ENCODE results near the gene SRPRB. TPM values are rescaled to one million over a fixed set of nuclear protein-coding genes. Genes with fewer than 3 reads are reported as not detected.

SRPRB gene
- total and polyA plus RNA-seq, 2 donors (not counting 3 experiments of a cell fraction or from before 2014, with no cell fraction given): 22.7 to 69.2 TPM

DNA sequence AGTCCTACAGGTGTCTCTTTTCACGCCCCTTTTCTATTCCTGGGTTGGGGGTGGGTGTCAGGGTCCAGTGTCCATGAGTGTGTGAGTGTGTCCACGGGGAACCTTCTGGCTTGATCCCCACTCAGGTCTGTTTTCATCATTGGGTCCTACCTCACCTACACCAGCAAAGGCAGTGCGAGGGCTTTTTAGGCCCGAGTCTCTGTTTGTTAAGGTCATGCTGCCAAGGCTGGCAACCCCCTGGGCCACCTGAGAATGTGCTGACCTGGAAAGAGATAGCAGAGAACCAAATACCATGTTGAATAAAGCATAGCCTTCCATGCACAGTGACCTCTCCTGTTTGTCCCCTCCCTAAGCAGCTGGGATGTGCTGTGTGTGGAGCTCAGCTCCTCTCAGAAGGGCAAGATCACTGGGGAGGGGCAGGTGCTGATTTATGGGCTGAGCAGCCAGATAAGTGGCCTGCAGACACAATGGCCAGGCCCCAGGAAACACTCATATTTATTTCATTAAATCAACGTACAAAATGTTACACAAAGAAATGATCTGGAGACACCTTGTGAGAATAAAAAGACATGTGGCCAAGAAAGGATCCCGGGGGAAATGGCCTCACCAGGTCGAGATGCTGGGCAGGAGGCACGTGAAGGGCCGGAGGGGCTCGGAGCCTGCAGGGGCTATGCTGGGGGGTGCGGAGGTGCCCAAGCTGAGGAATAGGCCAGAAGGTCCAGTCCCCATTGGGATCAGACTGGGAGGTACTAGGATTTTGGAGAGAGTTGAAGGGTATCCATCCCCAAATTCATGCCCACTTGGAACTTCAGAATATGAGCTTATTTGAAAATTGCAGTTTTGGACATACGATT is 54.0 kb downstream of the SRPRB start:
- H3K27me3 ChIP-seq (ENCODE audit: control insufficient read depth in 2 of 2, insufficient read depth in 2 of 2, low read length in 2 of 2): no peaks in the 10 kb centered on the region
- H2AFZ ChIP-seq (ENCODE audit: low read depth, low read length): no peak overlapping the region
- BruUV-seq (replicated peaks): no TSS peak
- no peak for DNase-seq (ENCODE audit: low read depth, low spot score)
- ChIA-PET CTCF (no interaction called here), POLR2A (no interaction called here)
- H3K4me1 ChIP-seq (ENCODE audit: control insufficient read depth, extremely low read depth, insufficient read depth, low read length): no peaks in the 10 kb centered on the region
- no peak for TF ChIP-seq POLR2AphosphoS5 (IDR thresholded peaks at IDR 0.05; ENCODE audit: insufficient read depth, low read depth, low read length)
- TF ChIP-seq MYC (IDR thresholded peaks at IDR 0.05; ENCODE audit: low read depth, low read length): no peak
- TF ChIP-seq, protein P1, sequence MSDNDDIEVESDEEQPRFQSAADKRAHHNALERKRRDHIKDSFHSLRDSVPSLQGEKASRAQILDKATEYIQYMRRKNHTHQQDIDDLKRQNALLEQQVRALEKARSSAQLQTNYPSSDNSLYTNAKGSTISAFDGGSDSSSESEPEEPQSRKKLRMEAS (IDR thresholded peaks at IDR 0.05; ENCODE audit: insufficient read depth, insufficient read length): no peak
- TF ChIP-seq EZH2 (IDR thresholded peaks at IDR 0.05; ENCODE audit: borderline replicate concordance, low read depth, low read length, severe bottlenecking): no peak
- no peak for TF ChIP-seq FOS (IDR thresholded peaks at IDR 0.05; ENCODE audit: borderline replicate concordance, insufficient read depth, low read length)
- TF ChIP-seq POLR2A (IDR thresholded peaks at IDR 0.05; ENCODE audit: low read depth, low read length): no peak
- TF ChIP-seq GATA2 (IDR thresholded peaks at IDR 0.05; ENCODE audit: insufficient read depth, insufficient read length, low read depth, low read length): no peak
- no peak for TF ChIP-seq CTCF (IDR thresholded peaks at IDR 0.05; ENCODE audit: extremely low read depth in 1 of 2, insufficient read depth in 1 of 2, low read depth in 1 of 2, low read length in 2 of 2)
- TF ChIP-seq JUN (IDR thresholded peaks at IDR 0.05; ENCODE audit: borderline replicate concordance, insufficient read depth, insufficient read length, low read depth): no peak
- no peak overlapping the region for H3K9ac ChIP-seq (replicated peaks; ENCODE audit: extremely low read depth, insufficient read depth, low read length)
- no peaks in the 10 kb centered on the region for H3K79me2 ChIP-seq (ENCODE audit: control insufficient read depth, insufficient read depth, low read length)
- H3K9me3 ChIP-seq (replicated peaks; ENCODE audit: control insufficient read depth, insufficient read depth, low read length): no peaks in the 10 kb centered on the region
- no peaks in the 10 kb centered on the region for H3K9me1 ChIP-seq (replicated peaks; ENCODE audit: control insufficient read depth, extremely low read depth, insufficient read depth, low read length)
- intact Hi-C loops (cut with micrococcal nuclease) (no loop called here), dilution Hi-C loops (cut with MboI; ENCODE audit: extremely low pct_ligation_motif_present, low sequenced_read_pairs) (no loop called here)
- no peaks in the 10 kb centered on the region for H3K36me3 ChIP-seq (ENCODE audit: control insufficient read depth in 2 of 2, extremely low read depth in 1 of 2, insufficient read depth in 2 of 2, low read length in 2 of 2)
- H3K4me3 ChIP-seq (replicated peaks in 1 of 3; ENCODE audit: insufficient read depth in 1 of 3, low read depth in 1 of 3, low read length in 3 of 3): no peak overlapping the region
- H4K20me1 ChIP-seq (replicated peaks; ENCODE audit: control insufficient read depth, extremely low read depth, insufficient read depth, low read length): no peaks in the 10 kb centered on the region
- no peak for FAIRE-seq
- H3K4me2 ChIP-seq (ENCODE audit: insufficient read depth, low read length): no peak overlapping the region
- no peak overlapping the region for H3K27ac ChIP-seq (ENCODE audit: insufficient read depth, low read depth, low read length)
